ENCODE measurements around the gene FBXL16. TPM values are rescaled to one million over a fixed set of nuclear protein-coding genes. Genes with fewer than 3 reads are reported as not detected.

FBXL16 gene
- total and polyA plus RNA-seq, 9 of the 15 experiments (the other 6 are each of a cell fraction or from before 2014, with no cell fraction given) = 0.21 to 8.2 (median 1.7) TPM

DNA sequence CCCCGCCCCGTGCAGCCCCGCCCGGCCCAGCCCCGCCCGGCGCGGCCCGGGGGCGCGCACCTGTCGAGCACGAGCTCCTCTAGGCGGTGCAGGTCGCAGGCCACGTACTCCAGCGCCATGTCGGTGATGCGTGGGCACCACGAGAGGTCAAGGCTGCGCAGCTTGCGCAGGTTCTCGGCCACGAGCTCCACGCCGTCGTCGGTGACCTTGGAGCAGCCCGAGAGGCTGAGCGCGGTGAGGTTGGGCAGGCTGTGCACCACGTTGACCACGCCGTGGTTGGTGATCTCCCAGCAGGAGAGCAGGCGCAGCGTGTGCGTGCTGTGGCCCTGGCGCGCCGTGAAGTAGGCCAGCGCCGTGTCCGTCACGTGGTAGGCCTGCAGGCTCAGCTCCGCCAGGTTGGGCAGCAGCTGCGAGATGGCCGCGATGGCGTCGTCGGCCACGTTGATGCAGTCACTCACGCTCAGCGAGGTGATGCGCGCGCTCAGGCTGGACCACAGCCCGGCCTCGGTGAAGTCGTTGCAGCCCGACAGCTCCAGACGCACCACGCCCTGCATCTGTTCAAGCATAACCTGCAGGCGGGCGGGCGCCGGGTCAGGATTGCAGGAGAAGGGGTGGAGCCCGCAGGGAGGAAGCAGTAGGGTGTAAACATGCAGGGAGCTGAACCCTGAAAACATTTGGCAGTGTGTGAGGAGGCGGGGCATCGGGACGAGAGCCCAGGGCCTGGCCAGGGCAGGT lies 10.1 kb downstream of the FBXL16 start (continued):
- no peak for TF ChIP-seq ZNF518B (CRISPR knock-in tag; IDR thresholded peaks at IDR 0.05)
- TF ChIP-seq RERE (CRISPR knock-in tag; IDR thresholded peaks at IDR 0.05; ENCODE audit: borderline replicate concordance) = no peak
- TF ChIP-seq, protein P1, sequence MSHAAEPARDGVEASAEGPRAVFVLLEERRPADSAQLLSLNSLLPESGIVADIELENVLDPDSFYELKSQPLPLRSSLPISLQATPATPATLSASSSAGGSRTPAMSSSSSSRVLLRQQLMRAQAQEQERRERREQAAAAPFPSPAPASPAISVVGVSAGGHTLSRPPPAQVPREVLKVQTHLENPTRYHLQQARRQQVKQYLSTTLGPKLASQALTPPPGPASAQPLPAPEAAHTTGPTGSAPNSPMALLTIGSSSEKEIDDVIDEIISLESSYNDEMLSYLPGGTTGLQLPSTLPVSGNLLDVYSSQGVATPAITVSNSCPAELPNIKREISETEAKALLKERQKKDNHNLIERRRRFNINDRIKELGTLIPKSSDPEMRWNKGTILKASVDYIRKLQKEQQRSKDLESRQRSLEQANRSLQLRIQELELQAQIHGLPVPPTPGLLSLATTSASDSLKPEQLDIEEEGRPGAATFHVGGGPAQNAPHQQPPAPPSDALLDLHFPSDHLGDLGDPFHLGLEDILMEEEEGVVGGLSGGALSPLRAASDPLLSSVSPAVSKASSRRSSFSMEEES (CRISPR knock-in tag; IDR thresholded peaks at IDR 0.05) = peak; percentile 12; the same call in 1 of the 2 replicates
- peak; percentile 96 for TF ChIP-seq HNRNPLL (IDR thresholded peaks at IDR 0.05; ENCODE audit: low read depth, low read length, poor library complexity, severe bottlenecking)
- no peak for TF ChIP-seq NR4A1 (CRISPR knock-in tag; IDR thresholded peaks at IDR 0.05)
- TF ChIP-seq NR4A1 (tag; IDR thresholded peaks at IDR 0.05) = no peak
- no peak for TF ChIP-seq ZNF184 (CRISPR knock-in tag; IDR thresholded peaks at IDR 0.05)
- no peak for TF ChIP-seq GTF2F1 (IDR thresholded peaks at IDR 0.05; ENCODE audit: low read depth, low read length)
- peak in 1 of 2 experiments; percentile 28; a peak in 1 of 4 replicates for TF ChIP-seq RCOR1 (IDR thresholded peaks at IDR 0.05; ENCODE audit: borderline replicate concordance in 1 of 2, low read depth in 2 of 2, low read length in 2 of 2)
- TF ChIP-seq ZFP36 (IDR thresholded peaks at IDR 0.05; ENCODE audit: low read depth, low read length, partially characterized antibody) = no peak
- TF ChIP-seq ZNF277 (CRISPR knock-in tag; IDR thresholded peaks at IDR 0.05; ENCODE audit: borderline replicate concordance) = no peak
- TF ChIP-seq NBN (IDR thresholded peaks at IDR 0.05; ENCODE audit: low read depth) = no peak
- TF ChIP-seq, protein P2, sequence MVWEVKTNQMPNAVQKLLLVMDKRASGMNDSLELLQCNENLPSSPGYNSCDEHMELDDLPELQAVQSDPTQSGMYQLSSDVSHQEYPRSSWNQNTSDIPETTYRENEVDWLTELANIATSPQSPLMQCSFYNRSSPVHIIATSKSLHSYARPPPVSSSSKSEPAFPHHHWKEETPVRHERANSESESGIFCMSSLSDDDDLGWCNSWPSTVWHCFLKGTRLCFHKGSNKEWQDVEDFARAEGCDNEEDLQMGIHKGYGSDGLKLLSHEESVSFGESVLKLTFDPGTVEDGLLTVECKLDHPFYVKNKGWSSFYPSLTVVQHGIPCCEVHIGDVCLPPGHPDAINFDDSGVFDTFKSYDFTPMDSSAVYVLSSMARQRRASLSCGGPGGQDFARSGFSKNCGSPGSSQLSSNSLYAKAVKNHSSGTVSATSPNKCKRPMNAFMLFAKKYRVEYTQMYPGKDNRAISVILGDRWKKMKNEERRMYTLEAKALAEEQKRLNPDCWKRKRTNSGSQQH (CRISPR knock-in tag; IDR thresholded peaks at IDR 0.05) = no peak

All from K562 (cell line).